Astrocyte (in vitro differentiated cells and primary cell): ENCODE results near the gene RFTN1.

Source experiments
- CTCF ChIP-seq: IDR thresholded peaks from 2 replicates; pipeline ENCODE4 v1.5.1; 2011; ENCODE audit warnings: low read depth, mild to moderate bottlenecking, inconsistent platforms, low read length, moderate library complexity; ENCODE audit not compliant: insufficient read depth
- EZH2 ChIP-seq: IDR thresholded peaks from 2 replicates; pipeline ENCODE4 v1.6.1; 2012; ENCODE audit warnings: mild to moderate bottlenecking, low read length, inconsistent platforms; ENCODE audit not compliant: insufficient read depth

DNA sequence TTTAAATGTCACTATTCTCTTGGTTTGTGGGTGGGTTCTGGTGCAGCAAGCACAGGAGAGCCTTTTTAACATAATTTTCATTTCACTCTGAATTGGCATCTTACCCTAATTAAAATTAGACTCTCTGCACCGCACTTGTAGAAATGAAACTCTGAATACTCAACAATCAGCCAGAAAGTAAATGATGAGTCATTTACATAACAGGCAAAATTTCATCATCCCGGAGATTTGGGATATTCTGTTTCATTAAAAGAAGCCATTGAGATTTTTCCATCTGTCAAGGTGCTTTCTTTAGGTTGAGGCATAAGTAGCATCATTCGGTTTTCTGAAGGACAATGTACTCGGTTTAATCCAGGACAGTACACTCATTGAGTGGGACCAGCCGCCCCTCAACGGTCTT lies 111.0 kb downstream of the RFTN1 start:
- TF ChIP-seq CTCF, result no peak
- TF ChIP-seq EZH2, result no peak
